ENCODE results near the gene HIVEP3.

DNA sequence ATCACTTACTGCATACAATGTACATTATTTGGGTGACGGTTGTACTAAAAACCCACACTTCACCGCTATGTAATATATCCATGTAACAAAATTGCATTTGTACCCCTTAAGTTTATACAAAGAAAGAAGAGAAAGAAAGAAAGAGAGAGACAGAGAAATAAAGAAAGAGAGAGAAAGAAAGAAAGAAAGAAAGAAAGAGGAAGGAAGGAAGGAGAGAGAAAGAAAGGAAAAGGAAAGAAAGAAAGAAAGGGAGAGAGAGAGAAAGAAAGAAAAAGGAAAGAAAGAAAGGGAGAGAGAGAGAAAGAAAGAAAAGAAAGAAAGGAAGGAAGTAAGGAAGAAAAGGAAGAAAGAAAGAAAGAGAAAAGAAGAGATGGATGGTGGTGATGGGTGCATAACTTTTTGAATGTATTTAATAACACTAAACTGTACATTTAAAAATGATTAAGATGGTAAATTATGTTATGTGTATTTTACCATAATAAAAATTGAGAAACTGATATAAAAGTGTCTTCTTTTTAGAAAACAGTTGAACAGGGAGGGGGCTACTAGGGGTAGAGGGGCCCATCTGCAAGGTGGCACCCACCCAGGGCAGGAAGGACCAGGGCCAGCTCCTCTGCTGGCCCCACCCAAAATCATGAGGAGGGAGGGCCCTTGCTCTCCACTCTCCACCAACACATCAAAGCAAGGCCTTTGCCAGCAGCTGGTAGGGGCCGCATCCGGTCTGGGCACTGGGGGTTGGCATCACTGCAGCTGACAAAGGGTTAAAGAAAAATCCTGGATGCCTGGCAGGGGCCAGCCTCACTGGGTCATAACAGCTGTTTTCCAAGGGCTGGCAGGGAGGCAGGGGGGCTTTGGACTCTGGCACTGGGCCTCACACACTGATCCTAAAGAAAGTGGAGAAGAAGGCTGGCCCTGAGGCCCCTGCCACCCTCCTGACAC is 280.4 kb downstream of the HIVEP3 start:
- no peak for TF ChIP-seq GLI4 (CRISPR knock-in tag; IDR thresholded peaks at IDR 0.05; ENCODE audit: borderline replicate concordance)
- no peak for TF ChIP-seq TAF1 (CRISPR knock-in tag; IDR thresholded peaks at IDR 0.05)
- TF ChIP-seq, protein P1, sequence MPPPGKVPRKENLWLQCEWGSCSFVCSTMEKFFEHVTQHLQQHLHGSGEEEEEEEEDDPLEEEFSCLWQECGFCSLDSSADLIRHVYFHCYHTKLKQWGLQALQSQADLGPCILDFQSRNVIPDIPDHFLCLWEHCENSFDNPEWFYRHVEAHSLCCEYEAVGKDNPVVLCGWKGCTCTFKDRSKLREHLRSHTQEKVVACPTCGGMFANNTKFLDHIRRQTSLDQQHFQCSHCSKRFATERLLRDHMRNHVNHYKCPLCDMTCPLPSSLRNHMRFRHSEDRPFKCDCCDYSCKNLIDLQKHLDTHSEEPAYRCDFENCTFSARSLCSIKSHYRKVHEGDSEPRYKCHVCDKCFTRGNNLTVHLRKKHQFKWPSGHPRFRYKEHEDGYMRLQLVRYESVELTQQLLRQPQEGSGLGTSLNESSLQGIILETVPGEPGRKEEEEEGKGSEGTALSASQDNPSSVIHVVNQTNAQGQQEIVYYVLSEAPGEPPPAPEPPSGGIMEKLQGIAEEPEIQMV (CRISPR knock-in tag; IDR thresholded peaks at IDR 0.05; ENCODE audit: low read depth) = no peak
- TF ChIP-seq ZNF274 (CRISPR knock-in tag; IDR thresholded peaks at IDR 0.05) = no peak
- no peak for TF ChIP-seq ZSCAN29 (CRISPR knock-in tag; conservative IDR thresholded peaks at IDR 0.05)
- TF ChIP-seq, protein P2, sequence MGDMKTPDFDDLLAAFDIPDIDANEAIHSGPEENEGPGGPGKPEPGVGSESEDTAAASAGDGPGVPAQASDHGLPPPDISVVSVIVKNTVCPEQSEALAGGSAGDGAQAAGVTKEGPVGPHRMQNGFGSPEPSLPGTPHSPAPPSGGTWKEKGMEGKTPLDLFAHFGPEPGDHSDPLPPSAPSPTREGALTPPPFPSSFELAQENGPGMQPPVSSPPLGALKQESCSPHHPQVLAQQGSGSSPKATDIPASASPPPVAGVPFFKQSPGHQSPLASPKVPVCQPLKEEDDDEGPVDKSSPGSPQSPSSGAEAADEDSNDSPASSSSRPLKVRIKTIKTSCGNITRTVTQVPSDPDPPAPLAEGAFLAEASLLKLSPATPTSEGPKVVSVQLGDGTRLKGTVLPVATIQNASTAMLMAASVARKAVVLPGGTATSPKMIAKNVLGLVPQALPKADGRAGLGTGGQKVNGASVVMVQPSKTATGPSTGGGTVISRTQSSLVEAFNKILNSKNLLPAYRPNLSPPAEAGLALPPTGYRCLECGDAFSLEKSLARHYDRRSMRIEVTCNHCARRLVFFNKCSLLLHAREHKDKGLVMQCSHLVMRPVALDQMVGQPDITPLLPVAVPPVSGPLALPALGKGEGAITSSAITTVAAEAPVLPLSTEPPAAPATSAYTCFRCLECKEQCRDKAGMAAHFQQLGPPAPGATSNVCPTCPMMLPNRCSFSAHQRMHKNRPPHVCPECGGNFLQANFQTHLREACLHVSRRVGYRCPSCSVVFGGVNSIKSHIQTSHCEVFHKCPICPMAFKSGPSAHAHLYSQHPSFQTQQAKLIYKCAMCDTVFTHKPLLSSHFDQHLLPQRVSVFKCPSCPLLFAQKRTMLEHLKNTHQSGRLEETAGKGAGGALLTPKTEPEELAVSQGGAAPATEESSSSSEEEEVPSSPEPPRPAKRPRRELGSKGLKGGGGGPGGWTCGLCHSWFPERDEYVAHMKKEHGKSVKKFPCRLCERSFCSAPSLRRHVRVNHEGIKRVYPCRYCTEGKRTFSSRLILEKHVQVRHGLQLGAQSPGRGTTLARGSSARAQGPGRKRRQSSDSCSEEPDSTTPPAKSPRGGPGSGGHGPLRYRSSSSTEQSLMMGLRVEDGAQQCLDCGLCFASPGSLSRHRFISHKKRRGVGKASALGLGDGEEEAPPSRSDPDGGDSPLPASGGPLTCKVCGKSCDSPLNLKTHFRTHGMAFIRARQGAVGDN (CRISPR knock-in tag; IDR thresholded peaks at IDR 0.05) = no peak
- TF ChIP-seq HNRNPH1 (optimal IDR thresholded peaks at IDR 0.05; ENCODE audit: low read depth, low read length) = no peak
- no peak for TF ChIP-seq SMARCC2 (IDR thresholded peaks at IDR 0.05)
- TF ChIP-seq CREM (IDR thresholded peaks at IDR 0.05) = no peak
- TF ChIP-seq CREM (CRISPR knock-in tag; IDR thresholded peaks at IDR 0.05) = no peak
- no peak for TF ChIP-seq NR2F6 (IDR thresholded peaks at IDR 0.05)
- no peak for TF ChIP-seq NR2F6 (CRISPR knock-in tag; IDR thresholded peaks at IDR 0.05)
- TF ChIP-seq, protein P3, sequence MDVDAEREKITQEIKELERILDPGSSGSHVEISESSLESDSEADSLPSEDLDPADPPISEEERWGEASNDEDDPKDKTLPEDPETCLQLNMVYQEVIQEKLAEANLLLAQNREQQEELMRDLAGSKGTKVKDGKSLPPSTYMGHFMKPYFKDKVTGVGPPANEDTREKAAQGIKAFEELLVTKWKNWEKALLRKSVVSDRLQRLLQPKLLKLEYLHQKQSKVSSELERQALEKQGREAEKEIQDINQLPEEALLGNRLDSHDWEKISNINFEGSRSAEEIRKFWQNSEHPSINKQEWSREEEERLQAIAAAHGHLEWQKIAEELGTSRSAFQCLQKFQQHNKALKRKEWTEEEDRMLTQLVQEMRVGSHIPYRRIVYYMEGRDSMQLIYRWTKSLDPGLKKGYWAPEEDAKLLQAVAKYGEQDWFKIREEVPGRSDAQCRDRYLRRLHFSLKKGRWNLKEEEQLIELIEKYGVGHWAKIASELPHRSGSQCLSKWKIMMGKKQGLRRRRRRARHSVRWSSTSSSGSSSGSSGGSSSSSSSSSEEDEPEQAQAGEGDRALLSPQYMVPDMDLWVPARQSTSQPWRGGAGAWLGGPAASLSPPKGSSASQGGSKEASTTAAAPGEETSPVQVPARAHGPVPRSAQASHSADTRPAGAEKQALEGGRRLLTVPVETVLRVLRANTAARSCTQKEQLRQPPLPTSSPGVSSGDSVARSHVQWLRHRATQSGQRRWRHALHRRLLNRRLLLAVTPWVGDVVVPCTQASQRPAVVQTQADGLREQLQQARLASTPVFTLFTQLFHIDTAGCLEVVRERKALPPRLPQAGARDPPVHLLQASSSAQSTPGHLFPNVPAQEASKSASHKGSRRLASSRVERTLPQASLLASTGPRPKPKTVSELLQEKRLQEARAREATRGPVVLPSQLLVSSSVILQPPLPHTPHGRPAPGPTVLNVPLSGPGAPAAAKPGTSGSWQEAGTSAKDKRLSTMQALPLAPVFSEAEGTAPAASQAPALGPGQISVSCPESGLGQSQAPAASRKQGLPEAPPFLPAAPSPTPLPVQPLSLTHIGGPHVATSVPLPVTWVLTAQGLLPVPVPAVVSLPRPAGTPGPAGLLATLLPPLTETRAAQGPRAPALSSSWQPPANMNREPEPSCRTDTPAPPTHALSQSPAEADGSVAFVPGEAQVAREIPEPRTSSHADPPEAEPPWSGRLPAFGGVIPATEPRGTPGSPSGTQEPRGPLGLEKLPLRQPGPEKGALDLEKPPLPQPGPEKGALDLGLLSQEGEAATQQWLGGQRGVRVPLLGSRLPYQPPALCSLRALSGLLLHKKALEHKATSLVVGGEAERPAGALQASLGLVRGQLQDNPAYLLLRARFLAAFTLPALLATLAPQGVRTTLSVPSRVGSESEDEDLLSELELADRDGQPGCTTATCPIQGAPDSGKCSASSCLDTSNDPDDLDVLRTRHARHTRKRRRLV (CRISPR knock-in tag; IDR thresholded peaks at IDR 0.05) = no peak
- no peak for TF ChIP-seq SP2 (CRISPR knock-in tag; IDR thresholded peaks at IDR 0.05)
- no peak for TF ChIP-seq ZNF205 (CRISPR knock-in tag; IDR thresholded peaks at IDR 0.05)
- no peak for TF ChIP-seq BHLHE40 (IDR thresholded peaks at IDR 0.05; ENCODE audit: low read length)

Data from HepG2 (cell line).